K562 (cell line): Measurements from ENCODE around the gene TPI1.
"Not testable (repeated sequence)": the region's sequence is repeated elsewhere in the genome, so short reads cannot be mapped to it uniquely, and the experiment has no call there.

Experiments used
- CBX5 ChIP-seq: IDR thresholded peaks from 2 replicates; pipeline ENCODE4 v1.6.1; 2014; ENCODE audit warnings: low read depth, borderline replicate concordance
- CREB1 ChIP-seq, 2 experiments: sonication (generic) in 1 of 2; formaldehyde crosslinking in 1 of 2; IDR thresholded peaks; 2 replicates each; pipeline versions ENCODE4 v1.6.1 to v1.8.0; 2012 to 2022; ENCODE audit warnings: inconsistent platforms in 1 of 2, mild to moderate bottlenecking in 1 of 2, missing genetic modification reagents in 1 of 2, moderate library complexity in 1 of 2
- KDM2B ChIP-seq: fragments of 250-450 bp; sonication (Bioruptor Pico); IDR thresholded peaks from 2 replicates; pipeline ENCODE4 v1.8.0; 2021; ENCODE audit warnings: mild to moderate bottlenecking, moderate library complexity
- RFX1 ChIP-seq: fragments of 450-650 bp; IDR thresholded peaks from 2 replicates; pipeline ENCODE4 v1.6.1; 2016; ENCODE audit warnings: mild to moderate bottlenecking, moderate library complexity
- TF ChIP-seq, protein P1 (sequence below): IDR thresholded peaks from 3 replicates; pipeline ENCODE4 v1.6.1; 2011; ENCODE audit warnings: borderline replicate concordance, mild to moderate bottlenecking, moderate library complexity; ENCODE audit not compliant: insufficient read length; ENCODE audit errors: extremely low read depth

DNA sequence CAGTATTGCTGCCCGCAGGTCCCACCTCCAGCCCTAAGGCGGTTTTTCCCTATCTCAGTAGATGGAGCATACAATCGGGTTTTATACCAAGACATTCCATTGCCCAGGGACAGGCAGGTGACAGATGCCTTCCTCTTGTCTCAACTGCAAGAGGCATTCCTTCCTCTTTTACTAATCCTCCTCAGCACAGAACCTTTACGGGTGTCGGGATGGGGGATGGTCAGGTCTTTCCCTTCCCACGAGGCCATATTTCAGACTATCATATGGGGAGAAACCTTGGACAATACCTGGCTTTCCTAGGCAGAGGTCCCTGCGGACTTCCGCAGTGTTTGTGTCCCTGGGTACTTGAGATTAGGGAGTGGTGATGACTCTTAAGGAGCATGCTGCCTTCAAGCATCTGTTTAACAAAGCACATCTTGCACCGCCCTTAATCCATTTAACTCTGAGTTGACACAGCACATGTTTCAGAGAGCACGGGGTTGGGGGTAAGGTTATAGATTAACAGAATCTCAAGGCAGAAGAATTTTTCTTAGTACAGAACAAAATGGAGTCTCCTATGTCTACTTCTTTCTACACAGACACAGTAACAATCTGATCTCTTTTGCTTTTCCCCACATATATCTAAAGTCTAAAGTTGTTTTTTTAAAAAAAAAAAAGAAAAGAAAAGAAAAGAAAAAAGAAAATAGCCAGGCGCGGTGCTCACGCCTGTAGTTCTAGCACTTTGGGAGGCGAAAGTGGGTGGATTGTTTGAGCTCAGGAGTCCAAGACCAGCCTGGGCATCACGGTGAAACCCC is 19.1 kb downstream of the TPI1 start:
- TF ChIP-seq RFX1; KDM2B; CBX5; CREB1 (IDR thresholded peaks at IDR 0.05); CREB1 (CRISPR knock-in tag; IDR thresholded peaks at IDR 0.05): not testable (repeated sequence)
- TF ChIP-seq, protein P1, sequence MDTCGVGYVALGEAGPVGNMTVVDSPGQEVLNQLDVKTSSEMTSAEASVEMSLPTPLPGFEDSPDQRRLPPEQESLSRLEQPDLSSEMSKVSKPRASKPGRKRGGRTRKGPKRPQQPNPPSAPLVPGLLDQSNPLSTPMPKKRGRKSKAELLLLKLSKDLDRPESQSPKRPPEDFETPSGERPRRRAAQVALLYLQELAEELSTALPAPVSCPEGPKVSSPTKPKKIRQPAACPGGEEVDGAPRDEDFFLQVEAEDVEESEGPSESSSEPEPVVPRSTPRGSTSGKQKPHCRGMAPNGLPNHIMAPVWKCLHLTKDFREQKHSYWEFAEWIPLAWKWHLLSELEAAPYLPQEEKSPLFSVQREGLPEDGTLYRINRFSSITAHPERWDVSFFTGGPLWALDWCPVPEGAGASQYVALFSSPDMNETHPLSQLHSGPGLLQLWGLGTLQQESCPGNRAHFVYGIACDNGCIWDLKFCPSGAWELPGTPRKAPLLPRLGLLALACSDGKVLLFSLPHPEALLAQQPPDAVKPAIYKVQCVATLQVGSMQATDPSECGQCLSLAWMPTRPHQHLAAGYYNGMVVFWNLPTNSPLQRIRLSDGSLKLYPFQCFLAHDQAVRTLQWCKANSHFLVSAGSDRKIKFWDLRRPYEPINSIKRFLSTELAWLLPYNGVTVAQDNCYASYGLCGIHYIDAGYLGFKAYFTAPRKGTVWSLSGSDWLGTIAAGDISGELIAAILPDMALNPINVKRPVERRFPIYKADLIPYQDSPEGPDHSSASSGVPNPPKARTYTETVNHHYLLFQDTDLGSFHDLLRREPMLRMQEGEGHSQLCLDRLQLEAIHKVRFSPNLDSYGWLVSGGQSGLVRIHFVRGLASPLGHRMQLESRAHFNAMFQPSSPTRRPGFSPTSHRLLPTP = not testable (repeated sequence)
